ENCODE data around the gene LEF1. TPM values are rescaled to one million over a fixed set of nuclear protein-coding genes. Genes with fewer than 3 reads are reported as not detected.

The LEF1 gene
- total RNA-seq, 2 experiments from 2014 or later: 350 to 367 TPM

GRCh38 chr4:108080747-108081146 lies 88.0 kb downstream of the LEF1 start:
- peak; percentile 73 for DNase-seq
- peaks cover 79% of the 10 kb centered on the region for H3K4me1 Mint-ChIP-seq (ENCODE audit: low read depth)
- peak overlapping the region; percentile 93 for H3K27ac Mint-ChIP-seq
- no peaks in the 10 kb centered on the region for H3K9me3 Mint-ChIP-seq
- H3K27me3 Mint-ChIP-seq (ENCODE audit: low read depth): no peaks in the 10 kb centered on the region
- H3K36me3 Mint-ChIP-seq (ENCODE audit: low read depth): peaks cover 77% of the 10 kb centered on the region
- CTCF ChIA-PET: interaction anchor here (0.7 to 2.6 kb wide), 12 partner anchors 13 to 290 kb away, joined by 3 to 9 read pairs (median 4); no protein-coding TSS in a partner anchor
- intact Hi-C loops (cut with micrococcal nuclease): loop anchor here (1.0 to 5.0 kb wide), 3 partner anchors 8 to 47 kb away; no protein-coding TSS in a partner anchor
- peak overlapping the region; percentile 74 for H3K4me3 Mint-ChIP-seq

GRCh38 chr4:108078024-108078733 lies 90.6 kb downstream of the LEF1 start:
- H3K27ac Mint-ChIP-seq: peak overlapping the region; percentile 97
- intact Hi-C loops (cut with micrococcal nuclease): loop anchor here (1.0 kb wide), 1 partner anchor 32 kb away; no protein-coding TSS in a partner anchor
- peak; percentile 35 for DNase-seq
- H3K4me3 Mint-ChIP-seq: no peak overlapping the region
- no peaks in the 10 kb centered on the region for H3K27me3 Mint-ChIP-seq (ENCODE audit: low read depth)
- peaks cover 76% of the 10 kb centered on the region for H3K36me3 Mint-ChIP-seq (ENCODE audit: low read depth)
- CTCF ChIA-PET: interaction anchor here (0.7 to 2.6 kb wide), 3 partner anchors 15 to 246 kb away, joined by 3 to 9 read pairs (median 3); no protein-coding TSS in a partner anchor
- no peaks in the 10 kb centered on the region for H3K9me3 Mint-ChIP-seq
- peaks cover 80% of the 10 kb centered on the region for H3K4me1 Mint-ChIP-seq (ENCODE audit: low read depth)

GRCh38 chr4:108072300-108072699 lies 96.4 kb downstream of the LEF1 start:
- Mint-ChIP-seq H3K27ac (peak overlapping the region; percentile 89), H3K9me3 (no peaks in the 10 kb centered on the region), H3K4me3 (peak overlapping the region; percentile 38), H3K27me3 (ENCODE audit: low read depth) (no peaks in the 10 kb centered on the region), H3K36me3 (ENCODE audit: low read depth) (peaks cover 71% of the 10 kb centered on the region), H3K4me1 (ENCODE audit: low read depth) (peaks cover 84% of the 10 kb centered on the region)
- DNase-seq: peak; percentile 84
- CTCF ChIA-PET: interaction anchor here (0.6 to 2.1 kb wide), 5 partner anchors 12 to 1629 kb away, joined by 3 to 6 read pairs (median 4); no protein-coding TSS in a partner anchor
- intact Hi-C loops (cut with micrococcal nuclease): loop anchor here (1.0 to 2.0 kb wide), 6 partner anchors 8 to 46 kb away; no protein-coding TSS in a partner anchor

- Mint-ChIP-seq H3K27ac (peak overlapping the region; percentile 89), H3K4me3 (peak overlapping the region; percentile 4), H3K9me3 (no peaks in the 10 kb centered on the region), H3K27me3 (ENCODE audit: low read depth) (no peaks in the 10 kb centered on the region), H3K4me1 (ENCODE audit: low read depth) (peaks cover 89% of the 10 kb centered on the region), H3K36me3 (ENCODE audit: low read depth) (peaks cover 73% of the 10 kb centered on the region)
- no peak for DNase-seq
- CTCF ChIA-PET: interaction anchor here (0.7 to 0.8 kb wide), 2 partner anchors 46 to 66 kb away, joined by 3 read pairs; no protein-coding TSS in a partner anchor
- intact Hi-C loops (cut with micrococcal nuclease): loop anchor here (1.0 kb wide), 1 partner anchor 17 kb away; no protein-coding TSS in a partner anchor
Observed at GRCh38 chr4:108070775-108071174, 98.0 kb downstream of the LEF1 start.

GRCh38 chr4:108068442-108068841 lies 100.3 kb downstream of the LEF1 start:
- H3K27me3 Mint-ChIP-seq (ENCODE audit: low read depth): no peaks in the 10 kb centered on the region
- H3K9me3 Mint-ChIP-seq: no peaks in the 10 kb centered on the region
- no peak for DNase-seq
- peaks cover 86% of the 10 kb centered on the region for H3K4me1 Mint-ChIP-seq (ENCODE audit: low read depth)
- peaks cover 65% of the 10 kb centered on the region for H3K36me3 Mint-ChIP-seq (ENCODE audit: low read depth)
- CTCF ChIA-PET: interaction anchor here (0.7 to 1.3 kb wide), 2 partner anchors 9 to 37 kb away, joined by 3 to 6 read pairs; no protein-coding TSS in a partner anchor
- intact Hi-C loops (cut with micrococcal nuclease): no loop called here
- H3K27ac Mint-ChIP-seq: peak overlapping the region; percentile 84
- H3K4me3 Mint-ChIP-seq: no peak overlapping the region

GRCh38 chr4:108060686-108061321 lies 107.9 kb downstream of the LEF1 start:
- H3K36me3 Mint-ChIP-seq (ENCODE audit: low read depth): peaks cover 51% of the 10 kb centered on the region
- H3K4me1 Mint-ChIP-seq (ENCODE audit: low read depth): peaks cover 85% of the 10 kb centered on the region
- no peak overlapping the region for H3K4me3 Mint-ChIP-seq
- no peaks in the 10 kb centered on the region for H3K9me3 Mint-ChIP-seq
- intact Hi-C loops (cut with micrococcal nuclease): no loop called here
- H3K27me3 Mint-ChIP-seq (ENCODE audit: low read depth): no peaks in the 10 kb centered on the region
- CTCF ChIA-PET: interaction anchor here (0.8 to 1.6 kb wide), 10 partner anchors 11 to 512 kb away, joined by 3 to 9 read pairs (median 4); no protein-coding TSS in a partner anchor
- peak overlapping the region; percentile 83 for H3K27ac Mint-ChIP-seq
- no peak for DNase-seq

- no peak for DNase-seq
- H3K36me3 Mint-ChIP-seq (ENCODE audit: low read depth): peaks cover 49% of the 10 kb centered on the region
- intact Hi-C loops (cut with micrococcal nuclease): no loop called here
- no peaks in the 10 kb centered on the region for H3K27me3 Mint-ChIP-seq (ENCODE audit: low read depth)
- H3K4me1 Mint-ChIP-seq (ENCODE audit: low read depth): peaks cover 88% of the 10 kb centered on the region
- H3K9me3 Mint-ChIP-seq: no peaks in the 10 kb centered on the region
- peak overlapping the region; percentile 83 for H3K27ac Mint-ChIP-seq
- no peak overlapping the region for H3K4me3 Mint-ChIP-seq
- CTCF ChIA-PET: interaction anchor here (0.6 to 1.6 kb wide), 12 partner anchors 10 to 513 kb away, joined by 3 to 6 read pairs (median 3); no protein-coding TSS in a partner anchor
Observed at GRCh38 chr4:108060164-108060563, 108.6 kb downstream of the LEF1 start.

GRCh38 chr4:108058685-108059440 lies 109.9 kb downstream of the LEF1 start:
- H3K27me3 Mint-ChIP-seq (ENCODE audit: low read depth): no peaks in the 10 kb centered on the region
- H3K27ac Mint-ChIP-seq: peak overlapping the region; percentile 77

GRCh38 chr4:108056418-108056817 lies 112.3 kb downstream of the LEF1 start:
- CTCF ChIA-PET: interaction anchor here (1.0 to 1.9 kb wide), 6 partner anchors 8 to 101 kb away, joined by 3 to 6 read pairs (median 4); no protein-coding TSS in a partner anchor
- Mint-ChIP-seq H3K27me3 (ENCODE audit: low read depth) (no peaks in the 10 kb centered on the region), H3K36me3 (ENCODE audit: low read depth) (peaks cover 49% of the 10 kb centered on the region), H3K27ac (peak overlapping the region; percentile 86), H3K4me3 (no peak overlapping the region), H3K9me3 (no peaks in the 10 kb centered on the region), H3K4me1 (ENCODE audit: low read depth) (peaks cover 93% of the 10 kb centered on the region)
- DNase-seq: no peak
- intact Hi-C loops (cut with micrococcal nuclease): no loop called here

More at GRCh38 chr4:108058685-108059440, 109.9 kb downstream of the LEF1 start:
- intact Hi-C loops (cut with micrococcal nuclease): no loop called here
- Mint-ChIP-seq H3K9me3 (no peaks in the 10 kb centered on the region), H3K4me3 (no peak overlapping the region), H3K4me1 (ENCODE audit: low read depth) (peaks cover 87% of the 10 kb centered on the region), H3K36me3 (ENCODE audit: low read depth) (peaks cover 45% of the 10 kb centered on the region)
- CTCF ChIA-PET: interaction anchor here (1.0 to 1.6 kb wide), 6 partner anchors 9 to 72 kb away, joined by 3 to 6 read pairs (median 3); no protein-coding TSS in a partner anchor
- DNase-seq: no peak

GRCh38 chr4:108055787-108056186 lies 112.9 kb downstream of the LEF1 start:
- DNase-seq: no peak
- H3K27ac Mint-ChIP-seq: peak overlapping the region; percentile 86
- no peak overlapping the region for H3K4me3 Mint-ChIP-seq
- H3K4me1 Mint-ChIP-seq (ENCODE audit: low read depth): peaks cover 94% of the 10 kb centered on the region
- intact Hi-C loops (cut with micrococcal nuclease): no loop called here
- H3K27me3 Mint-ChIP-seq (ENCODE audit: low read depth): no peaks in the 10 kb centered on the region
- no peaks in the 10 kb centered on the region for H3K9me3 Mint-ChIP-seq
- H3K36me3 Mint-ChIP-seq (ENCODE audit: low read depth): peaks cover 46% of the 10 kb centered on the region
- CTCF ChIA-PET: interaction anchor here (0.6 to 1.9 kb wide), 9 partner anchors 9 to 517 kb away, joined by 3 to 6 read pairs (median 3); no protein-coding TSS in a partner anchor

GRCh38 chr4:108054025-108054638 lies 114.6 kb downstream of the LEF1 start:
- intact Hi-C loops (cut with micrococcal nuclease): loop anchor here (5.0 kb wide), 1 partner anchor 303 kb away; no protein-coding TSS in a partner anchor
- H3K4me1 Mint-ChIP-seq (ENCODE audit: low read depth): peaks cover 94% of the 10 kb centered on the region
- peak overlapping the region; percentile 93 for H3K27ac Mint-ChIP-seq
- H3K27me3 Mint-ChIP-seq (ENCODE audit: low read depth): no peaks in the 10 kb centered on the region
- H3K36me3 Mint-ChIP-seq (ENCODE audit: low read depth): peaks cover 48% of the 10 kb centered on the region
- CTCF ChIA-PET: interaction anchor here (0.6 to 2.9 kb wide), 12 partner anchors 19 to 438 kb away, joined by 3 to 16 read pairs (median 4); no protein-coding TSS in a partner anchor
- DNase-seq: peak; percentile 56
- H3K4me3 Mint-ChIP-seq: peak overlapping the region; percentile 19
- H3K9me3 Mint-ChIP-seq: no peaks in the 10 kb centered on the region
